ENCODE measurements around the gene CDH4.

CDH4 gene

DNA sequence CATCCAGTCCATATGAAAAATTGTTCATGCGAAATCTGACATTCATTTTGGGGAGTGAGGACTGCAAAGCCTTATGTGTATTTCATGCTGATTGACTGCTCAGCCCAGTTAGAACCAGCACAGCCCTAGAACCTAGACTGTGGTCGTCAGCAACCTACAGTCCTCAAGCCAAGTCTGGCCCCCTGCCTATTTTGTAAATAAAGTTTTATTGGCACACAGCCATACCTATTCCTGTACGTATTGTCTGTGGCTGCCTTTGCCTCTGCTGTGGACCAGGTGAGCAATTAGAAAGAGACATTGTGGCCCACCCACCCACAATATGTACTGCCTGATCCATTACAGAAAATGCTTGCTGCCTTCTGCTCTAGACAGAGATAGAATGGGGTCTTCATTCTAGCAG is 422.6 kb downstream of the CDH4 start:
- no peak for DNase-seq (ENCODE audit: extremely low read depth in 1 of 2, low read depth in 1 of 2)

GRCh38 chr20:61677928-61678327 is 425.9 kb downstream of the CDH4 start:
- DNase-seq (ENCODE audit: extremely low read depth in 1 of 2, low read depth in 1 of 2) = no peak

DNA sequence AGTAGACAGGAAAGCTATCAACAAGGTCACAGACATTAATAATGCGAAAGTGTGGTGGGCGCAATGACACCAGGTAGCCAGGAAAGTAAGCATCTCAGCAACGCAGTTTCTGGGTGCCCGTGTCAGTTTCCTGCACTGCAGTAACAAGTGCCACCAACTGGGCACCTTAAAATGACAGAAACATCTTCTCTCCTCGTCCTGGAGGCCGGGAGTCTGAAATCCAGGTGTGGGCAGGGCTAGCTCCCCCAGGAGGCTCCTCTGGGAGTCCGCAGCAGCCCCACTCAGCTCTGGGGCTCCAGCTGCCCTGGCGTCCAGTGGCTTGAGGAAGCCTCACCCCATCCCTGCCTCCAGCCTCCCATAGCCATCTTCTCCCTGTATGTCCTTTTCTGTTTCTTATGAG is 426.4 kb downstream of the CDH4 start:
- DNase-seq (ENCODE audit: extremely low read depth in 1 of 2, low read depth in 1 of 2) = no peak

DNA sequence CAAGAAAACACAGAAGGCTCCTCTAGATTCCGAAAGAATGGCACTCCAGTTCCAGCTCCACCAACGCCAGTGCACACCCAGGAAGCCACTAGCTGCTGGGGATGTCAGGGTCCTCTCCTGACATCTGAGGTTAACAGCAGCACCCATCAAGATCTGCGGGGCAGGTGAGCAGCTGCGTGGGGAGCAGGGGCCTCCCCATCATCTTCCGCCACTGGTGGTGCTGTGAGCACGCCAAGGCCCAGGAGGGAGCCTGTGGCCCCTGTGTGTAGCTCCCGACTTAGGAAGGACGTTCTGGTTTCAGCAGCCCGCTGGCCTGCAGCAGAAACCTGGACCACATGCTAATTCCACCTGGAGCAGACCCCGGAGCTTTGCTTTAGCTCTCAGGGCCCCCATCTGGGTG is 427.4 kb downstream of the CDH4 start:
- DNase-seq (ENCODE audit: extremely low read depth in 1 of 2, low read depth in 1 of 2) = no peak

- no peak for DNase-seq (ENCODE audit: extremely low read depth in 1 of 2, low read depth in 1 of 2)
Observed at GRCh38 chr20:61680096-61680495, 428.0 kb downstream of the CDH4 start.

DNA sequence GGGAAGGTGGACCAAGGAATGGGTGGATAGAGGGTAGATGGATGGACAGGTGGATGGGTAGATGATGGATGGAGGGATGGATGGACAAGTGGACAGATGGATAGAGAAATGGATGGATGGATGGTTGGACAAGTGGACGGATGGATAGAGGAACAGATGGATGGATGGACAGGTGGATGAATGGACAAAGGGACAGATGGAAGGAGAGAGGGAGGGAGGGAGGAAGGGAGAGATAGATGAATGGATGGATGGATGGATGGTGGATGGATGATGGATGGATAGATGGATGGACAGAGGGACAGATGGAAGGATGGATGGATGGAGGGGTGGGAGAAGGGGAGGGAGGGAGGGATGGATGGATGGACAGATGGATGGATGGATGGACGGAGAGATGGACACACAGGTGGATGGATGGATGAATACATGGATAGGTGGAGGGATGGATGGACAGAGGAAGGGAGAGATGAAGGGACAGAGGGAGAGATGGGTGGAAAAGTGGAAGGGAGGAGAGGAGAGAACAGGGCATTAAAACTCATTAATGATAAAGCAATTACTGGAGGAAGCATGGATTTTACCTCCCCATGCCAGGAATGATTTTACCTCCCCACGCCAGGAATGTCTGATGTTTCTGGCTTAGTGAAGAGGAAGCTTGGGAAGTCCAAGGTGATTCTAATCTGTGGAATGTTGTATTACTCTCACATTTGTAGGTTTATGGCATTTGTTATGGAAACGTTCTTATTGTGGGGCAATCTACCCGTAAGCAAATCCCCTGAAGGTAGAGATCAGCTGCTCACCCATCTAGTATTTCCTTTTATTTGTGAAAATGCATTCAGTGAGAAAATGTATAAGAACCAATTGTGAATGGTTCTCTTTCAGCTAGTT is 430.3 kb downstream of the CDH4 start:
- DNase-seq (ENCODE audit: extremely low read depth in 1 of 2, low read depth in 1 of 2) = no peak

GRCh38 chr20:61682996-61683681 is 431.1 kb downstream of the CDH4 start:
- no peak for DNase-seq (ENCODE audit: extremely low read depth in 1 of 2, low read depth in 1 of 2)

DNA sequence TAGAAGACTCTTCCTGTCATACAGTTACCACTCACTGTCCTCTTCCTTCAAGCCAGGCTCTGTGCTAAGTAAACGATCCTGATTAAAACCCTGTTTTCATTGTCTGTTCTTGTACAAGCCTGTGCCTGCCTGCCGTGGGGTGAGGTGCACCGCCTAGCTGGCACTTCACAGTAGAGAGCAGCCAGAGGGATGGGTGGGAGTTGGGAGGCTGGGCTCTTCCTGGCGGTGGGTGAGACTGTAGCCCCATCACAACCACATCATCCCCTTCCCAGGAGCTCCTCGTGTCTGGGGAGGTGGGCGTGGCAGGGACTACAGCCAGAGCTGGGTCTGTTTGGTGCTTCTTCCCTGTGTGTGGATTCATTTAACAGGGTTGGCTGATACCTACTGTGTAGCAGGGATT is 431.7 kb downstream of the CDH4 start:
- no peak for DNase-seq (ENCODE audit: extremely low read depth in 1 of 2, low read depth in 1 of 2)

GRCh38 chr20:61684136-61684535 is 432.1 kb downstream of the CDH4 start:
- no peak for DNase-seq (ENCODE audit: extremely low read depth in 1 of 2, low read depth in 1 of 2)

DNA sequence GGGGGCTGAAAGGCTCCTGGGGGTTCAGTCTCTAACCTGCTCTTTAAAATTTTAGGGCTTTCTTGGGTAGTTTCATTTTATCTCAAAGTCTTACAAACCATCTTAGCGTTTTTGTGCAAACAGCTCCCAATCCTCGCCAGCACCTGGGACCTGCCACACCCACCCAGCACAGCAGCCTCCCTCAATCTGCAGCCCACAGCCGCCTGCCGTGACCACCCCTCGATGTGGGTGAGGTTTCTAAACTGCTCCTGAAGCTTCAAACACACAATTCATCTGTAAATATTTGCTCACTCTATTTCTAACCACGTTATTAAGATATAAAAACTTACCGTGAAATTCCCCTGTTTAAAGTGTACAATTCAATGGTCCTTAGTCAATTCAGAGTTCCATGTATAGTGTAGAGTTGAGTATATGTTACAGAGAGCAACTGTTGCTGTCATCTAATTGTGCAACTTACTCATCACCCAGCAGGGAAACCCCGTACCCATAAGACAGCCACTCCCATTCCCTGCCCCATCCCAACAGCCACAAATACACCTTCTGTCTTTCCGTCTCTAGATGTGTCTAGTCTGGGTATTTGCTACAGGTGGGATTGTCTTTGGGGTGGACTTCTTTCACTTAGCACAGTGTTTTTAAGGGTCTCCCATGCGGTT is 432.6 kb downstream of the CDH4 start:
- DNase-seq (ENCODE audit: extremely low read depth in 1 of 2, low read depth in 1 of 2) = no peak

DNA sequence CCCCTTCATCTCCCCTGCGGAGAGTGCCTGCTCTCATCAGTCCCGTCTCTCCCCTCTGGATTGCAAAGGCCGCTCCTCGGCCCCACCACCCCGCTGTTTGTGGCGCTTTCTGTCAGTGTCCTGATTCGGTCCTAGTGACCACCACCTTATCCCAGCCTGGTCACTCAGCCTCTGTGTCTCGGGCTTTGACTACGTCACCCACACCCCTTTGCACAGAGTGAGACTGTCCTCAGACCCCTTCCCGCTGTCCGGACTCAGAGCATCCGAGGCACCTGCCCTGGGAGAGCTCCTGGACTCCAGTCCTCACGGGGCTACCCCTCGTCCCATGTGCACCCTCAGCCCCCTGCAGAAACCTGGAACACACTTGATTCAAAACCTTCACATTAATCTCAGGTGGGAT is 433.4 kb downstream of the CDH4 start:
- DNase-seq (ENCODE audit: extremely low read depth in 1 of 2, low read depth in 1 of 2) = no peak

- no peak for DNase-seq (ENCODE audit: extremely low read depth in 1 of 2, low read depth in 1 of 2)
Observed at GRCh38 chr20:61686051-61686936, 434.2 kb downstream of the CDH4 start.

DNA sequence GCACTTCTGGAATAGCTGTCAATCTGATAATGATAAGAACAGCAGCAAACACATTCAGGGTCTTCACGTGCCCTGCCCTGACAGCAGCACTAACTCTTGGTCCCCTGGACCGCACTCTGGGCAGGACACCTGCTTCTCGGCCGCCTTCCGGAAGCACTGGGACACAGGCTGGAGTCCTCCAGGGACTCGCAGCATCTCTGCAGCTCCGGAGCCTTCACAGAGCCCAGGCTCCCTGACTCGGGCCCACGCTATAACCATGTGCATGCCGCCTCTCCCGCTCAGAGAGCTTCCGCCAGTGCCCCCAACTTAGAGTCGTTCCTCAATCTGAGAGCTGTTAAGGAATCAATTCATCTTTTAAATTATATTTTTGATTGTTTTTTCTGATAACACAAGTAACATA is 436.4 kb downstream of the CDH4 start:
- DNase-seq (ENCODE audit: extremely low read depth in 1 of 2, low read depth in 1 of 2) = no peak

GRCh38 chr20:61690150-61690549 is 438.1 kb downstream of the CDH4 start:
- DNase-seq (ENCODE audit: extremely low read depth in 1 of 2, low read depth in 1 of 2) = no peak

DNA sequence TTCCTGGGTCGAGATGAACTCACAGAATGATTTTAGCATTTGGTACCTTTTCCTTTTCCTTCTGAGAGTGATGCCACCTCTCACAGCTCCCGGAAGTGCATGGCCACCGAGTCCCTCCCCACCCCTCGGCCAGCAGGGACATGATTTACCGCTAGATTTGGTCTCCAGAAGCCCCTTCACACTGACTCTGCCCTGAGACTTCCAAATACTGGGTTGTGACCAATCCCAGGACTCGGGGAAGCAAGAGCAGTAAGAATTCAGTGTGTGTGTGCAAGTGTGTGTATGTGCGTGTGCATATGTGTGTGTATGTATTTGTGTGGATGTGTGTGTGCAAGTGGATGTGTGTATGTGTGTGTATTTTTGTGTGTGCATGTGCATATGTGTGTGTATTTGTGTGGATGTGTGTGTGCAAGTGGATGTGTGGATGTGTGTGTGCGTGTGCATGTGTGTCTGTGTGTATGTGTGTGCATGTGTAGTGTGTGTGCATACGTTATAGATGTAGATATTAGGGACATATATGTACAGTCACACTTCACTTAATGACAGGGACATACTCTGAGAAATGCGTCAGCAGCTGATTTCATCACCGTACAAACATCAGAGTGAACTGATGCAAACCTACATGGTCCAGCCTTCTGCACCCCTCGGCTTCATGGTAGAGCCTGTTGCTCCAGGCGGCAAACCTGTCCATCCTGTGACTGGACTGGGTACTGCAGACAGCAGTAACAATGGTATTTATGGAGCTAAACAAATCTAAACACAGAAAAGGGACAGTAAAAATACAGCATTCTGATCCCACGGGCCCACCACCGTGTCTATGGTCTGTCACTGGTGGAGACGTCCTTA is 439.2 kb downstream of the CDH4 start:
- no peak for DNase-seq (ENCODE audit: extremely low read depth in 1 of 2, low read depth in 1 of 2)

DNA sequence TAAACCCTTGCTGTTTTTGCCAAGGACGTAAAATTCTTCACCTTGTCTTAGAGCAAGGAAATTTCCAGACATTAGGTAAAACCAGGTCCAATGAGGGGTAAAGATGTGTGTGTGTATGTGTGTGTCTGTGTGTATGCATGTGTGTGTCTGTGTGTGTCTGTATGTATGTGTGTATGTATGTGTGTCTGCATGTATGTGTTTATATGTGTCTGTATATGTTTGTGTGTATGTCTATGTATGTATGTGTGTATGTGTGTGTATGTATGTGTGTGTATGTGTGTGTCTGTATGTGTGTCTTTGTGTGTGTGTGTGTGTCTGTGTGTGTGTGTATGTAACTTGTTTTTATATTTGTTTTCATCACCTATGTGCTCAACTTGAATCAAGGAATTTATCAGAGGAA is 439.9 kb downstream of the CDH4 start:
- no peak for DNase-seq (ENCODE audit: extremely low read depth in 1 of 2, low read depth in 1 of 2)

GRCh38 chr20:61692479-61692878 is 440.4 kb downstream of the CDH4 start:
- no peak for DNase-seq (ENCODE audit: extremely low read depth in 1 of 2, low read depth in 1 of 2)

- no peak for DNase-seq (ENCODE audit: extremely low read depth in 1 of 2, low read depth in 1 of 2)
Observed at GRCh38 chr20:61693055-61693600, 441.1 kb downstream of the CDH4 start.

DNA sequence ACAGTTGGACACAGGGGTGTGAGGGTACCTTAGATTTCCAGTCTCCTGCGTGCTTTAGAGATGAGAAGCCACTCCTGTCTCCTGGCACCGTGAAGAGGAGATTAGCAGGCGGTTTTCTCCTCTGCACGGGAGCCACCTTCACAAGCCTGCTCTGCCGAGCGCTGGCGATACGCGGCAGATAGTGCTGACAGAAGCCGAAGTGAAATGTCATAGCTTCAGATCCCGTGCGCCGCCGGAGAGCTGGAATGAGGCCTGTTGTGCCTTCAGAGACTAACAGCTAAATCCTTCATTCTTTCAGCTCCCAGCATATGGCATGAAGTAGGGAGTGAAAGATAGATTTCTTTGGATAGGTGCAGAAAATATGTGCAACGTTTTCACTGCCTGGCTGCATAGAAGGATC is 442.6 kb downstream of the CDH4 start:
- no peak for DNase-seq (ENCODE audit: extremely low read depth in 1 of 2, low read depth in 1 of 2)

DNA sequence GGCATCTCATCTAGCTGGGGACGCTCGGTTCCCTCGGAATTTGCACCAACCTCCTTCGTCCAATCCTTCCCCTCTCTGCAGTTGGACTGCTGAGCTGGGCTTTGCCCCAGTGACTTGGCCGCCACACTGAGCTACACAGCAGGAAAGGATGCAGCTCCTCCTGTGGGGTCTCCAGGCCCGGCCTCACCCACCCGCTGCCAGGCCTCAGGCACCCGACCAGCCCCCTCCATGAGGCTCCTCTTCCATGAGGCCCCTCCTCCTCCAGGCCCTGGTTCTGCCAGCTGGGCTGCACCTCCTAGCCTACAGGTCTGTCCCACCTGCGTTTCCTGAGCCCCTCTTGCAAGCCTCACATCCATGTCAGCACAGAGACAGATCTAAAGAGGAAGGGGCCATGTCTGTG is 443.7 kb downstream of the CDH4 start:
- DNase-seq (ENCODE audit: extremely low read depth in 1 of 2, low read depth in 1 of 2) = no peak

Measured in activated CD8-positive, alpha-beta memory T cell treated with anti-CD3 and anti-CD28 coated beads for 1 hour (primary cell).